ENCODE results near the gene SNCA.

GRCh38 chr4:89716893-89717292 lies 120.1 kb downstream of the SNCA start:
- TF ChIP-seq, protein P1, sequence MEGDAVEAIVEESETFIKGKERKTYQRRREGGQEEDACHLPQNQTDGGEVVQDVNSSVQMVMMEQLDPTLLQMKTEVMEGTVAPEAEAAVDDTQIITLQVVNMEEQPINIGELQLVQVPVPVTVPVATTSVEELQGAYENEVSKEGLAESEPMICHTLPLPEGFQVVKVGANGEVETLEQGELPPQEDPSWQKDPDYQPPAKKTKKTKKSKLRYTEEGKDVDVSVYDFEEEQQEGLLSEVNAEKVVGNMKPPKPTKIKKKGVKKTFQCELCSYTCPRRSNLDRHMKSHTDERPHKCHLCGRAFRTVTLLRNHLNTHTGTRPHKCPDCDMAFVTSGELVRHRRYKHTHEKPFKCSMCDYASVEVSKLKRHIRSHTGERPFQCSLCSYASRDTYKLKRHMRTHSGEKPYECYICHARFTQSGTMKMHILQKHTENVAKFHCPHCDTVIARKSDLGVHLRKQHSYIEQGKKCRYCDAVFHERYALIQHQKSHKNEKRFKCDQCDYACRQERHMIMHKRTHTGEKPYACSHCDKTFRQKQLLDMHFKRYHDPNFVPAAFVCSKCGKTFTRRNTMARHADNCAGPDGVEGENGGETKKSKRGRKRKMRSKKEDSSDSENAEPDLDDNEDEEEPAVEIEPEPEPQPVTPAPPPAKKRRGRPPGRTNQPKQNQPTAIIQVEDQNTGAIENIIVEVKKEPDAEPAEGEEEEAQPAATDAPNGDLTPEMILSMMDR (IDR thresholded peaks at IDR 0.05) = no peak
- no peak for TF ChIP-seq POLR2A (IDR thresholded peaks at IDR 0.05)

Data from sigmoid colon (tissue), 3 donors.